Stimulated activated CD8-positive, alpha-beta memory T cell treated with anti-CD3 and anti-CD28 coated beads, Interleukin-15, amount 100 ng/mL, for 1 hour (primary cell): ENCODE measurements around the gene FASN.

Experiments used
- DNase-seq: peaks from one replicate; pipeline ENCODE4 v3.0.0-alpha.2; 2020; ENCODE audit warnings: low read depth

Gene FASN

GRCh38 chr17:82072827-82073226 is 25.2 kb downstream of the FASN start:
- no peak for DNase-seq

- DNase-seq = no peak
Observed at GRCh38 chr17:82070611-82071010, 27.4 kb downstream of the FASN start.

GRCh38 chr17:82065638-82066303 is 32.3 kb downstream of the FASN start, which contains the start of gene DUS1L:
Gene DUS1L (minus strand): TSS chr17:82065804. CDS start chr17:82065059, 745 bp downstream.
- peak; percentile 31 for DNase-seq

- no peak for DNase-seq
Observed at GRCh38 chr17:82065193-82065637, 32.8 kb downstream of the FASN start.

- DNase-seq = no peak
Observed at GRCh38 chr17:82064433-82065192, 33.4 kb downstream of the FASN start.

GRCh38 chr17:82063424-82064415 is 34.3 kb downstream of the FASN start:
- no peak for DNase-seq

- no peak for DNase-seq
Observed at GRCh38 chr17:82062984-82063368, 35.1 kb downstream of the FASN start.

GRCh38 chr17:82062076-82062983 is 35.7 kb downstream of the FASN start:
- DNase-seq = no peak

GRCh38 chr17:82061047-82061925 is 36.8 kb downstream of the FASN start:
- DNase-seq = no peak

- DNase-seq = no peak
Observed at GRCh38 chr17:82060614-82061013, 37.4 kb downstream of the FASN start.

GRCh38 chr17:82060001-82060380 is 38.0 kb downstream of the FASN start:
- DNase-seq = no peak

GRCh38 chr17:82059272-82060000 is 38.6 kb downstream of the FASN start:
- DNase-seq = no peak

- no peak for DNase-seq
Observed at GRCh38 chr17:82058855-82059249, 39.2 kb downstream of the FASN start.

- no peak for DNase-seq
Observed at GRCh38 chr17:82058230-82058854, 39.7 kb downstream of the FASN start.

- DNase-seq = no peak
Observed at GRCh38 chr17:82056729-82057621, 41.1 kb downstream of the FASN start.

- no peak for DNase-seq
Observed at GRCh38 chr17:82055965-82056728, 41.9 kb downstream of the FASN start.
